ENCODE measurements around the gene TTLL11.

DNA sequence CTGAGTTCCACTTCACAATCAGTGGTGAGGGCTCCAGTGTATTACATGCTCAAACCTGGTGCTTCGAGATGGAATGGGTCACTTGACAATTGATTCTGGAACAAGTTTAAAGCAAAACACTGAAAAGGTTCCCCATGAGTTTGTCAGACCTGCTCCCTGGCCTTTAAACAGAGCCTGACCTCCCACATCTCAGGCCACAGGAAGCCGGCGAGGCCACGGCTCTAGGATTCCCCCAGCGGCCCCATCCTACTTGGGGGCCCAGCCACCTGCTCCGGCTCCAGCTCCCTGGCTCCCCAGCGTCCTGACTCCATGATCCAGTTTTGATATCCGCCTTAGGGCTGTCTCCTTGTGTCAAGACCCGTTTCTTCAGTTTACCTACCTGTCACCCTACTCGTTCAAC, 62.0 kb downstream of the TTLL11 start:
- no peak for TF ChIP-seq POLR2AphosphoS5 (IDR thresholded peaks at IDR 0.05; ENCODE audit: low read depth, low read length)
- no peak for TF ChIP-seq EZH2 (IDR thresholded peaks at IDR 0.05; ENCODE audit: low read depth, low read length, severe bottlenecking)
- TF ChIP-seq, protein P1, sequence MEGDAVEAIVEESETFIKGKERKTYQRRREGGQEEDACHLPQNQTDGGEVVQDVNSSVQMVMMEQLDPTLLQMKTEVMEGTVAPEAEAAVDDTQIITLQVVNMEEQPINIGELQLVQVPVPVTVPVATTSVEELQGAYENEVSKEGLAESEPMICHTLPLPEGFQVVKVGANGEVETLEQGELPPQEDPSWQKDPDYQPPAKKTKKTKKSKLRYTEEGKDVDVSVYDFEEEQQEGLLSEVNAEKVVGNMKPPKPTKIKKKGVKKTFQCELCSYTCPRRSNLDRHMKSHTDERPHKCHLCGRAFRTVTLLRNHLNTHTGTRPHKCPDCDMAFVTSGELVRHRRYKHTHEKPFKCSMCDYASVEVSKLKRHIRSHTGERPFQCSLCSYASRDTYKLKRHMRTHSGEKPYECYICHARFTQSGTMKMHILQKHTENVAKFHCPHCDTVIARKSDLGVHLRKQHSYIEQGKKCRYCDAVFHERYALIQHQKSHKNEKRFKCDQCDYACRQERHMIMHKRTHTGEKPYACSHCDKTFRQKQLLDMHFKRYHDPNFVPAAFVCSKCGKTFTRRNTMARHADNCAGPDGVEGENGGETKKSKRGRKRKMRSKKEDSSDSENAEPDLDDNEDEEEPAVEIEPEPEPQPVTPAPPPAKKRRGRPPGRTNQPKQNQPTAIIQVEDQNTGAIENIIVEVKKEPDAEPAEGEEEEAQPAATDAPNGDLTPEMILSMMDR (IDR thresholded peaks at IDR 0.05; ENCODE audit: control extremely low read depth in 1 of 3, insufficient read depth in 1 of 3, low read depth in 1 of 3, low read length in 3 of 3), result no peak
- TF ChIP-seq YY1 (IDR thresholded peaks at IDR 0.05; ENCODE audit: low read depth, low read length), result no peak

All from H1 (cell line).